WTC11 (cell line): ENCODE measurements around the gene MBP. TPM values are rescaled to one million over a fixed set of nuclear protein-coding genes. Genes with fewer than 3 reads are reported as not detected.

Source experiments
- ATAC-seq: fragments of 200-7000 bp; cut with Tn5 transposase; 2 replicates; pipeline ENCODE4 v1.10.0; 2021; ENCODE audit warnings: mild to moderate bottlenecking, moderate library complexity
- CTCF ChIA-PET: fragments of 300-600 bp; sonication (Branson Sonifier 250); formaldehyde crosslinking; loops from one replicate; lab custom pipeline; 2021; ENCODE audit warnings: antibody characterized with exemption; lab: Charles Lee
- POLR2A ChIA-PET: fragments of 350-600 bp; sonication (Branson Sonifier 250); formaldehyde crosslinking; loops from one replicate; lab custom pipeline; 2021; ENCODE audit warnings: antibody characterized with exemption; lab: Charles Lee
- DNase-seq: peaks from one replicate; pipeline ENCODE4 v3.0.0; 2021; ENCODE audit warnings: low spot score
- H3K27ac Mint-ChIP-seq: 2 replicates; pipeline ENCODE4 v1.8.0; 2021; ENCODE audit warnings: mixed read lengths
- H3K27me3 Mint-ChIP-seq: 2 replicates; pipeline ENCODE4 v1.8.0; 2021; ENCODE audit warnings: low read depth, mild to moderate bottlenecking, moderate library complexity, mixed read lengths
- H3K36me3 Mint-ChIP-seq: 2 replicates; pipeline ENCODE4 v1.8.0; 2021; ENCODE audit warnings: mixed read lengths
- H3K4me1 Mint-ChIP-seq: 2 replicates; pipeline ENCODE4 v1.8.0; 2022; ENCODE audit warnings: mixed read lengths
- H3K4me3 Mint-ChIP-seq: 2 replicates; pipeline ENCODE4 v1.8.0; 2021; ENCODE audit warnings: mild to moderate bottlenecking, moderate library complexity, mixed read lengths
- H3K9me3 Mint-ChIP-seq: 2 replicates; pipeline ENCODE4 v1.8.0; 2021; ENCODE audit warnings: mixed read lengths
- ATF1 ChIP-seq: sonication (generic); formaldehyde crosslinking; IDR thresholded peaks from 2 replicates; pipeline ENCODE4 v1.8.1; 2023; ENCODE audit warnings: mild to moderate bottlenecking, moderate library complexity, missing genetic modification reagents
- ATF2 ChIP-seq: sonication (generic); formaldehyde crosslinking; IDR thresholded peaks from 2 replicates; pipeline ENCODE4 v1.8.1; 2022; ENCODE audit warnings: low read depth, missing genetic modification reagents, borderline replicate concordance
- ATF3 ChIP-seq: sonication (generic); formaldehyde crosslinking; conservative IDR thresholded peaks from 2 replicates; pipeline ENCODE4 v1.8.1; 2022; ENCODE audit warnings: mild to moderate bottlenecking, missing genetic modification reagents
- E2F1 ChIP-seq: sonication (generic); formaldehyde crosslinking; IDR thresholded peaks from 2 replicates; pipeline ENCODE4 v1.8.0; 2022; ENCODE audit warnings: mild to moderate bottlenecking, missing genetic modification reagents
- E2F5 ChIP-seq: sonication (generic); formaldehyde crosslinking; IDR thresholded peaks from 2 replicates; pipeline ENCODE4 v1.8.1; 2022; ENCODE audit warnings: mild to moderate bottlenecking, moderate library complexity, missing genetic modification reagents
- EMX1 ChIP-seq: fragments of 250-450 bp; sonication (Bioruptor Pico); IDR thresholded peaks from 2 replicates; pipeline ENCODE4 v1.8.0; 2021; ENCODE audit warnings: mild to moderate bottlenecking
- ESRRA ChIP-seq: sonication (generic); formaldehyde crosslinking; IDR thresholded peaks from 2 replicates; pipeline ENCODE4 v1.8.1; 2022; ENCODE audit warnings: mild to moderate bottlenecking, missing genetic modification reagents, borderline replicate concordance
- FOXP4 ChIP-seq: sonication (generic); formaldehyde crosslinking; IDR thresholded peaks from 2 replicates; pipeline ENCODE4 v1.8.0; 2022; ENCODE audit warnings: mild to moderate bottlenecking, missing genetic modification reagents
- GTF2I ChIP-seq: fragments of 250-450 bp; sonication (Bioruptor Pico); conservative IDR thresholded peaks from 2 replicates; pipeline ENCODE4 v1.4.0; 2021; ENCODE audit warnings: mild to moderate bottlenecking
- IRF1 ChIP-seq: sonication (generic); formaldehyde crosslinking; IDR thresholded peaks from 2 replicates; pipeline ENCODE4 v1.8.0; 2023; ENCODE audit warnings: missing genetic modification reagents
- JAZF1 ChIP-seq: fragments of 250-450 bp; sonication (Bioruptor Pico); IDR thresholded peaks from 2 replicates; pipeline ENCODE4 v1.9.0; 2021; ENCODE audit warnings: moderate library complexity, mild to moderate bottlenecking, inconsistent platforms
- MLX ChIP-seq: sonication (generic); formaldehyde crosslinking; IDR thresholded peaks from 2 replicates; pipeline ENCODE4 v1.8.1; 2023; ENCODE audit warnings: mild to moderate bottlenecking, missing genetic modification reagents, moderate library complexity
- NFE2L1 ChIP-seq: sonication (generic); formaldehyde crosslinking; IDR thresholded peaks from 2 replicates; pipeline ENCODE4 v1.8.1; 2023; ENCODE audit warnings: missing genetic modification reagents
- OVOL2 ChIP-seq: fragments of 250-450 bp; sonication (Bioruptor Pico); IDR thresholded peaks from 2 replicates; pipeline ENCODE4 v1.9.0; 2021; ENCODE audit warnings: mild to moderate bottlenecking, borderline replicate concordance
- RORB ChIP-seq: fragments of 250-450 bp; sonication (Bioruptor Pico); IDR thresholded peaks from 2 replicates; pipeline ENCODE4 v1.9.0; 2021; ENCODE audit warnings: mild to moderate bottlenecking
- SMAD3 ChIP-seq: sonication (generic); formaldehyde crosslinking; IDR thresholded peaks from 2 replicates; pipeline ENCODE4 v1.8.0; 2022; ENCODE audit warnings: missing genetic modification reagents, mild to moderate bottlenecking, borderline replicate concordance
- TP53 ChIP-seq: sonication (generic); formaldehyde crosslinking; IDR thresholded peaks from 2 replicates; pipeline ENCODE4 v1.8.1; 2023; ENCODE audit warnings: mild to moderate bottlenecking, missing genetic modification reagents
- USF1 ChIP-seq: sonication (generic); formaldehyde crosslinking; IDR thresholded peaks from 2 replicates; pipeline ENCODE4 v1.8.0; 2022; ENCODE audit warnings: mild to moderate bottlenecking, missing genetic modification reagents
- ZBTB21 ChIP-seq: sonication (generic); formaldehyde crosslinking; IDR thresholded peaks from 2 replicates; pipeline ENCODE4 v1.8.1; 2023; ENCODE audit warnings: mild to moderate bottlenecking, missing genetic modification reagents, borderline replicate concordance
- ZMAT4 ChIP-seq: fragments of 250-450 bp; sonication (Bioruptor Pico); IDR thresholded peaks from 2 replicates; pipeline ENCODE4 v1.9.0; 2021; ENCODE audit warnings: mild to moderate bottlenecking
- ZNF121 ChIP-seq: sonication (generic); formaldehyde crosslinking; IDR thresholded peaks from 2 replicates; pipeline ENCODE4 v1.8.0; 2023; ENCODE audit warnings: missing genetic modification reagents
- ZNF138 ChIP-seq: sonication (generic); formaldehyde crosslinking; conservative IDR thresholded peaks from 2 replicates; pipeline ENCODE4 v1.8.1; 2022; ENCODE audit warnings: mild to moderate bottlenecking, moderate library complexity, missing genetic modification reagents
- ZNF281 ChIP-seq: sonication (generic); formaldehyde crosslinking; IDR thresholded peaks from 2 replicates; pipeline ENCODE4 v1.8.0; 2023; ENCODE audit warnings: mild to moderate bottlenecking, missing genetic modification reagents
- ZNF416 ChIP-seq: fragments of 250-450 bp; sonication (Bioruptor Pico); IDR thresholded peaks from 2 replicates; pipeline ENCODE4 v1.9.0; 2021; ENCODE audit warnings: mild to moderate bottlenecking, inconsistent platforms
- total RNA-seq: library from RNA; stranded (reverse); gene quantifications from 3 replicates; pipeline ENCODE4 v1.2.3, GENCODE V29; 2021

The MBP gene
- total RNA-seq, 1 experiment from 2014 or later = 19.6 TPM

- POLR2A ChIA-PET = no interaction called here
- Mint-ChIP-seq H3K27ac (peak overlapping the region; percentile 90), H3K9me3 (no peaks in the 10 kb centered on the region), H3K4me3 (no peak overlapping the region), H3K4me1 (peaks cover 61% of the 10 kb centered on the region), H3K36me3 (peaks cover 7% of the 10 kb centered on the region)
- CTCF ChIA-PET = interaction anchor here (1.0 to 2.3 kb wide), 4 partner anchors 10 to 84 kb away, joined by 3 to 6 read pairs (median 4); partner anchors contain the start of gene MBP
- no peak for ATAC-seq
- TF ChIP-seq ATF1 (CRISPR knock-in tag) (no peak), E2F1 (CRISPR knock-in tag) (no peak), ZNF121 (CRISPR knock-in tag) (no peak), EMX1 (CRISPR knock-in tag) (no peak), USF1 (CRISPR knock-in tag) (no peak), E2F5 (no peak), IRF1 (CRISPR knock-in tag) (no peak), ZNF281 (CRISPR knock-in tag) (no peak), MLX (no peak), FOXP4 (CRISPR knock-in tag) (no peak), JAZF1 (CRISPR knock-in tag) (no peak), NFE2L1 (no peak)
- TF ChIP-seq, all 79 proteins: peak for 0
- no peaks in the 10 kb centered on the region for H3K27me3 Mint-ChIP-seq
- DNase-seq = no peak
Measured at GRCh38 chr18:77113361-77114151, 19.0 kb downstream of the MBP start.

- Mint-ChIP-seq H3K9me3 (no peaks in the 10 kb centered on the region), H3K36me3 (peaks cover 7% of the 10 kb centered on the region), H3K4me1 (peaks cover 67% of the 10 kb centered on the region), H3K4me3 (no peak overlapping the region), H3K27me3 (no peaks in the 10 kb centered on the region), H3K27ac (0 out of 2 replicates have a peak overlapping the region, but pooled peaks have one; percentile 89)
- ChIA-PET CTCF (interaction anchor here (1.0 to 1.3 kb wide), 2 partner anchors 19 to 26 kb away, joined by 3 to 4 read pairs; no protein-coding TSS in a partner anchor), POLR2A (no interaction called here)
- DNase-seq (no peak), ATAC-seq (no peak)
- TF ChIP-seq ZNF138 (CRISPR knock-in tag) (no peak), ZNF416 (CRISPR knock-in tag) (no peak), OVOL2 (CRISPR knock-in tag) (no peak), ATF3 (CRISPR knock-in tag) (no peak), RORB (no peak), ESRRA (CRISPR knock-in tag) (no peak), ZMAT4 (no peak), ZBTB21 (CRISPR knock-in tag) (no peak), GTF2I (no peak), ATF2 (no peak), SMAD3 (no peak), TP53 (CRISPR knock-in tag) (no peak)
Measured at GRCh38 chr18:77112747-77113092, 19.9 kb downstream of the MBP start.
